GM12801 (cell line): Measurements from ENCODE around the gene SNX1.

ENCODE experiments used
- TF ChIP-seq, protein P1 (sequence below): IDR thresholded peaks from one replicate; pipeline ENCODE4 v1.5.1; 2011; ENCODE audit warnings: control low read depth; ENCODE audit not compliant: insufficient read length; ENCODE audit errors: extremely low read depth

The SNX1 gene

GRCh38 chr15:64138331-64138941 lies 42.7 kb downstream of the SNX1 start:
- TF ChIP-seq, protein P1, sequence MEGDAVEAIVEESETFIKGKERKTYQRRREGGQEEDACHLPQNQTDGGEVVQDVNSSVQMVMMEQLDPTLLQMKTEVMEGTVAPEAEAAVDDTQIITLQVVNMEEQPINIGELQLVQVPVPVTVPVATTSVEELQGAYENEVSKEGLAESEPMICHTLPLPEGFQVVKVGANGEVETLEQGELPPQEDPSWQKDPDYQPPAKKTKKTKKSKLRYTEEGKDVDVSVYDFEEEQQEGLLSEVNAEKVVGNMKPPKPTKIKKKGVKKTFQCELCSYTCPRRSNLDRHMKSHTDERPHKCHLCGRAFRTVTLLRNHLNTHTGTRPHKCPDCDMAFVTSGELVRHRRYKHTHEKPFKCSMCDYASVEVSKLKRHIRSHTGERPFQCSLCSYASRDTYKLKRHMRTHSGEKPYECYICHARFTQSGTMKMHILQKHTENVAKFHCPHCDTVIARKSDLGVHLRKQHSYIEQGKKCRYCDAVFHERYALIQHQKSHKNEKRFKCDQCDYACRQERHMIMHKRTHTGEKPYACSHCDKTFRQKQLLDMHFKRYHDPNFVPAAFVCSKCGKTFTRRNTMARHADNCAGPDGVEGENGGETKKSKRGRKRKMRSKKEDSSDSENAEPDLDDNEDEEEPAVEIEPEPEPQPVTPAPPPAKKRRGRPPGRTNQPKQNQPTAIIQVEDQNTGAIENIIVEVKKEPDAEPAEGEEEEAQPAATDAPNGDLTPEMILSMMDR, result no peak

- TF ChIP-seq, protein P1, result no peak
Observed at GRCh38 chr15:64141798-64142512, 46.2 kb downstream of the SNX1 start.

GRCh38 chr15:64143276-64143675 lies 47.5 kb downstream of the SNX1 start:
- TF ChIP-seq, protein P1, result no peak

GRCh38 chr15:64144192-64144564 lies 48.4 kb downstream of the SNX1 start:
- TF ChIP-seq, protein P1, result no peak

GRCh38 chr15:64144565-64145281 lies 48.9 kb downstream of the SNX1 start:
- TF ChIP-seq, protein P1, result no peak

DNA sequence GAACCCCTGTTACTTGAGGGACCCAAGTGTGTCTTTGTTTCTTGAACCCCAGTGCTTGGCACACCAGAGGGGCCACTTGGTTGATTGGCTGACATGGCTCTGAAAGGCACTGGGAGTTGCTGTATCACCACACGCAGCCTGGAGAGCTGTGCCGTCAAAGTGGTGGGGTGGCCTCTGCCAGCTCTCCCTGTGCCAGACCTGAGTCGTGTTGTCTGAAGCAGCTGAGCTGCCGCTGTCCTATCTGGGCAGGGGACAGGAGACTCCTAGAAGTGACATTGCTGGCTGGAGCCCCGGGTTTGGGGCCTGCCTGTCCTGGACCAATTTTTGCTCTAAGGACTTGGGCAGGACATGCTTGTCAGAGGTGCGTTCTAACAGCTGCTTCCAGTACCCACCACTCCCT lies 50.3 kb downstream of the SNX1 start:
- TF ChIP-seq, protein P1, result no peak

DNA sequence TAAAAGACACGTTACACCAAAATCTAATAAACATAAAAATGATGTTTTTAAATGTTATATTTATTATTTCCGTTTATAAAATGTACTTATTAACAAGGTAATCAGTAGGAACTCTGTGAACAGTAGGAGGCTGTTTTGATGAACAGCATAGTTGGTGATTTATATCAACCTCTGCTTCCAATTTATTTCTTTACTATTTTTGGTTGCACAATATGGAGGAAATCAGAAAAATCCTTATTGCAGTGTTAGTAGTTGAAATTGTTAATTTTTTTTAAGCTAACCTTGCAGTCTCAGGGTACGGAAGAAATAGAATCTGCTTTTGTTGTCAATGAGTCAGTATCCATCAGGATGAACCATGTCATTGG lies 50.7 kb downstream of the SNX1 start:
- TF ChIP-seq, protein P1, result no peak
